ENCODE results near the gene CAPRIN2. TPM values are rescaled to one million over a fixed set of nuclear protein-coding genes. Genes with fewer than 3 reads are reported as not detected.

The CAPRIN2 gene, protein sequence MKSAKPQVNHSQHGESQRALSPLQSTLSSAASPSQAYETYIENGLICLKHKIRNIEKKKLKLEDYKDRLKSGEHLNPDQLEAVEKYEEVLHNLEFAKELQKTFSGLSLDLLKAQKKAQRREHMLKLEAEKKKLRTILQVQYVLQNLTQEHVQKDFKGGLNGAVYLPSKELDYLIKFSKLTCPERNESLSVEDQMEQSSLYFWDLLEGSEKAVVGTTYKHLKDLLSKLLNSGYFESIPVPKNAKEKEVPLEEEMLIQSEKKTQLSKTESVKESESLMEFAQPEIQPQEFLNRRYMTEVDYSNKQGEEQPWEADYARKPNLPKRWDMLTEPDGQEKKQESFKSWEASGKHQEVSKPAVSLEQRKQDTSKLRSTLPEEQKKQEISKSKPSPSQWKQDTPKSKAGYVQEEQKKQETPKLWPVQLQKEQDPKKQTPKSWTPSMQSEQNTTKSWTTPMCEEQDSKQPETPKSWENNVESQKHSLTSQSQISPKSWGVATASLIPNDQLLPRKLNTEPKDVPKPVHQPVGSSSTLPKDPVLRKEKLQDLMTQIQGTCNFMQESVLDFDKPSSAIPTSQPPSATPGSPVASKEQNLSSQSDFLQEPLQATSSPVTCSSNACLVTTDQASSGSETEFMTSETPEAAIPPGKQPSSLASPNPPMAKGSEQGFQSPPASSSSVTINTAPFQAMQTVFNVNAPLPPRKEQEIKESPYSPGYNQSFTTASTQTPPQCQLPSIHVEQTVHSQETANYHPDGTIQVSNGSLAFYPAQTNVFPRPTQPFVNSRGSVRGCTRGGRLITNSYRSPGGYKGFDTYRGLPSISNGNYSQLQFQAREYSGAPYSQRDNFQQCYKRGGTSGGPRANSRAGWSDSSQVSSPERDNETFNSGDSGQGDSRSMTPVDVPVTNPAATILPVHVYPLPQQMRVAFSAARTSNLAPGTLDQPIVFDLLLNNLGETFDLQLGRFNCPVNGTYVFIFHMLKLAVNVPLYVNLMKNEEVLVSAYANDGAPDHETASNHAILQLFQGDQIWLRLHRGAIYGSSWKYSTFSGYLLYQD
- total RNA-seq, result 10 to 100 TPM; 13.4 to 40.1 (median 29.2) TPM

DNA sequence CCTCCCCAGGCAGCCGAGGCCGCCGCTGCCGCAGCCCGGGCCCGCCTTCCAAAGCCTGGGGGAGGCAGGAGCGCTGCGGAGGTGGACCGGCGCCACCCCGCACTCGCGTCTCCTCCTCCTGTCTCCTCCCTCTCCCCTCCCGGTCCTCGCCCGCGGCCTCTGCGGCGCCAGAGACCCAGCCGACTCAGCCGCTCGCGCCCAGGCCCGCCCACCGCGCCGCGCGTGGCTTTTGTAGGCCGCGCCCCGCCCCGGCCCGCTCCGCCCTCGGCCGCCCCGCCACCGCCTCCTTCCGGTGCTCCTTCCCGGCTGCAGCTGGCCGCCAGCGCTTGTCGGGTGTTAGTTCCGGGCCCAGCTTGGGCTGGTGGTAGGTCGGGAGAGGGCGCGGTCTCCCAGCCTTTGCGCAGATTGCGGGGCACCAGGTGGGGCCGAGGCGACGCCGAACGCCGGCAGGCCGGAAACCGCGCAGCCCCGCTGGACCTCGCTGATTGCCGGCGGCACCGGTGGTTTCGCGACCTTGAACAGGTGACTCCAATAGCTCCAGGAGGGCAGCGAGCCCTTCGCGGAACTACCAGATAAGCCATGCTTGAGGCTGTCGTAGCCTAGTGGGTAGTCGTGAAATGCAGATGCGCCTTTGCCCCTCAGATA is at the start of gene CAPRIN2:
TSS of gene CAPRIN2 (minus strand) at position 202 of the 645 bp plus-strand sequence. CDS start 1,431 bp downstream, outside the sequence.
- in situ Hi-C loops (cut with MboI; ENCODE audit: low pct_unique_long_range_greater_than_20kb in 2 of 9, low sequenced_read_pairs in 9 of 9, unreplicated experiment in 9 of 9), result no loop called here

DNA sequence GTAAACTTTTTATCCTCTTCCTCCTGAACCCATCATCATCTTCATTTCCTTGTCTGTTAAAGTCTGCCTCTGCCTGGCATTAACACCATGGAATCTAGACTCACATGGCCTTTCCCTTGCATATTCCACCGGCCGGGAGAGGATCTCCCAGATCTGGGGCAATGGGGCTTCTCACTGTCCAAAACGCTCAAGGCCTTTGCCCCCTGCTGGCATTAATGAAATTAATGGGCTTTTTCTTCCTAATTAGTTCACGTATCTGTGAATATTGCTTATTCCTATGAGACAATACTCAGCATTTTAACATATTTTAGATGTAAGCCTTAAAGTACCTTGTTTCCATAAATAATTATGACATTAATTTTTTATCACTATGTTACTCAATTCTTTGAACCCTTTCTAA is 42.9 kb upstream of the CAPRIN2 start:
- Histone ChIP-seq H3K4me3 (no peak overlapping the region), H3K27ac (no peak overlapping the region), H3K4me1 (replicated peaks in 1 of 2) (no peaks in the 10 kb centered on the region)
- 43 to 100% (median 90%) methylated on average over 1 to 4 of the region's 4 CpGs; no CpG with 5 or more reads in 1 of the 10 experiments for WGBS, 10 experiments
- ATAC-seq (replicated peaks in 6 of 8), result no peak
- in situ Hi-C loops (cut with MboI; ENCODE audit: low pct_unique_long_range_greater_than_20kb in 2 of 9, low sequenced_read_pairs in 9 of 9, unreplicated experiment in 9 of 9), result no loop called here

More for the DNA sequence above, at the start of gene CAPRIN2:
- ATAC-seq (replicated peaks in 6 of 8), result peak; percentile 91 to 95 (median 94)
- 0 to 3% (median 0%) methylated on average over 1 to 15 of the region's 72 CpGs; no CpG with 5 or more reads in 6 of the 10 experiments for WGBS, 10 experiments
- peak within 1 kb of the TSS; percentile 55 to 75 (median 70) for H3K4me3 ChIP-seq
- H3K27ac ChIP-seq, result peak within 1 kb of the TSS; percentile 84 to 87
- H3K4me1 ChIP-seq (replicated peaks in 1 of 2), result peaks cover 7 to 11% of the 10 kb centered on the region in 2 donors

DNA sequence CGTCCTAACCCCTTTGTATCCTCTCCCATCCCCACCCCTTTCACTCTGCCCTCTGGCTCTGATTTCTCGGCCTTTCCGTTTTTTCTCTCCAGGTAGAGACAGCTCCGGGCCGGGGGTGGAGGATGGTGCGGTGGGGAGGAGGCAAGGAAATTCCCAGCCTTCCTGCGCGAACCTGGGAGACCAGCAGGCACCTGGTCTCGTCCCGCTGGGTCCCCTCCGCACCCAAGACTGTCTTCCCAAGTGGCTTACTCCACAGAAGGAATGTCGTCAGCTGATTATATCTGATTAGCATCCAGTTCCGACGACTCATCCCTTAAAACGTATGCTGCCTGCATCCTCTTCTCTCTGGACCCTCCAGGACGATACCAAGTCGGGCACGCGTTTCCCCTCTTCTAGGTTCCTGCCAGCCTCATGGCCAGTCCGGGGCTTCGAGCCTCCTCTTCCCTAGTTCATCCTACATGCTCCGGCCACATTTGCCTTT is 42.2 kb upstream of the CAPRIN2 start:
- Histone ChIP-seq H3K4me1 (replicated peaks in 1 of 2) (no peaks in the 10 kb centered on the region), H3K27ac (no peak overlapping the region), H3K4me3 (peak overlapping the region in 4 of 5 donors; percentile 38 to 50 (median 44))
- in situ Hi-C loops (cut with MboI; ENCODE audit: low pct_unique_long_range_greater_than_20kb in 2 of 9, low sequenced_read_pairs in 9 of 9, unreplicated experiment in 9 of 9), result no loop called here
- peak; percentile 1 to 11 (median 4) for ATAC-seq (replicated peaks in 6 of 8)
- WGBS, 10 experiments, result 0 to 90% (median 44%) methylated on average over 1 to 16 of the region's 22 CpGs; no CpG with 5 or more reads in 1 of the 10 experiments

DNA sequence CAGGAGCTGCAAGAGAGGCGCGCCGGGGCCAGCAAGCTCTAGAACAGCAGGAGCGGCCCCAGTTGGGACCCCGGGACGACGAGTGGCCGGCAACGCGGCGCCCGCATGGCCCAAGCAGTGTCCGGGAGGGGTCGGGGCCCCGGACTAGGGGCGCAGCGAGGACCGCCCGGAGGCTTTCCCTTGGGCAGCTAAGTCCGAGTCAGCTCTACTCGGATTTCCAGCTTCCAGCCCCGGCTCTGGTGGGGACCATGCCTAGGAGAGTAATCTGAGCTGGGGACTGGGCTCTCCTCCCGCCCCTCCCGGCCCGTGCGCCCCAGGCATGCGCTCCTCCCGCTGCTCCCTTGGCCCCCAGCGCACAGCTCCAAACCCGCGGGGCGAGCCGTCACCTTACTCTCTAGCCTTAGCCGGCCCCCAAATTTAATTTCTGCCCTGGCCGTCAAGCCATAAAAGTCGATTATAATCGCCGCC is 41.6 kb upstream of the CAPRIN2 start:
- WGBS, 10 experiments, result 0% methylated on average over 1 of the region's 38 CpGs; no CpG with 5 or more reads in 9 of the 10 experiments

DNA sequence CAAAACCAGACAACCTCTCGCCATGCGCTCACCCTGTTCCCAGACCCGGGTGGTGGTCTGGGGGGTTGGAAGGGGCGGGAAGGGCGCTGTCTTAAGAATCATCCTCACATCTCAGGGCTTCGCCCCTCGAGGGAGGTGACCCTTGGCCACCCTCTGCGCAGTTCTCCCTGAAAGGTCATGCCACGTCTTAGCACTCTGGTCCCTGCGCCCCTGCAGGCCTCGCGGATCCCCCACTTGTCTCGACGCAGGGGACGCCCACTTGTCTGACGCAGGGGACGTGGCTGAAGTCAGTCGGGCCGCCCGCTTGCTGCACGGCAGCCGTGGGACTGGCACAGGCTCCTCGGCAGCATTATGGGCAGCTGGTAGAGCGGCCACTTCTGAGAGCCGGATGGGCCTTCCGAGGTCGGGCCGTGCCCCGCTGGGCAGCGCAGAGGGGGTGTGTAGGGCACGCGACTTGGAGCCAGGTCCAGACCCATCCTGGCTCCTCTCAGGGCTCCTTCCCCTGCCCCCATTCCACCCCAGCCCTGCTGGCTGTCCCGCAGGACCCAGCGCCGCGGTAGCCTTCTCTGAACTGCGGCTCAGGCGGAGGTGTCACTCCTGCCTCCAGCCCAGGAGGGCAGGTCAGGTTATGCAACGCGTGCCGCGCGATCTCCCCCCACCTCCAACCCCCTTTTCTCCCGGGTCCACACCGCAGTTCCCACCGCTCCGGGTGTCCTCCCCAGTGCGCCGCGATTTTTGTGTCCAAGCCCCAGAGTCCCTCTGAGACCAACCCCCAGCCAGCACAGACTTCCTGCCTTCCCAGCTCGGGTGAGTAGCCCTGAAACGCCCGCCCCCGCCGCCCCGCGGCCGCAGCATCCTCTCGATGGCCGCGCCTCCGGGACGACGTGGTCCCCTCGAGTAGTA is 40.9 kb upstream of the CAPRIN2 start:
- Histone ChIP-seq H3K4me3 (peak overlapping the region; percentile 32 to 50 (median 39)), H3K4me1 (replicated peaks in 1 of 2) (no peaks in the 10 kb centered on the region), H3K27ac (no peak overlapping the region)
- 0% methylated on average over 3 of the region's 65 CpGs; no CpG with 5 or more reads in 9 of the 10 experiments for WGBS, 10 experiments
- in situ Hi-C loops (cut with MboI; ENCODE audit: low pct_unique_long_range_greater_than_20kb in 2 of 9, low sequenced_read_pairs in 9 of 9, unreplicated experiment in 9 of 9), result no loop called here
- ATAC-seq (replicated peaks in 6 of 8), result peak; percentile 75 to 90 (median 84)

More for the DNA sequence above, 41.6 kb upstream of the CAPRIN2 start:
- Histone ChIP-seq H3K27ac (no peak overlapping the region), H3K4me1 (replicated peaks in 1 of 2) (no peaks in the 10 kb centered on the region), H3K4me3 (peak overlapping the region; percentile 32 to 50 (median 39))
- peak; percentile 58 to 86 (median 82) for ATAC-seq (replicated peaks in 6 of 8)
- in situ Hi-C loops (cut with MboI; ENCODE audit: low pct_unique_long_range_greater_than_20kb in 2 of 9, low sequenced_read_pairs in 9 of 9, unreplicated experiment in 9 of 9), result no loop called here

DNA sequence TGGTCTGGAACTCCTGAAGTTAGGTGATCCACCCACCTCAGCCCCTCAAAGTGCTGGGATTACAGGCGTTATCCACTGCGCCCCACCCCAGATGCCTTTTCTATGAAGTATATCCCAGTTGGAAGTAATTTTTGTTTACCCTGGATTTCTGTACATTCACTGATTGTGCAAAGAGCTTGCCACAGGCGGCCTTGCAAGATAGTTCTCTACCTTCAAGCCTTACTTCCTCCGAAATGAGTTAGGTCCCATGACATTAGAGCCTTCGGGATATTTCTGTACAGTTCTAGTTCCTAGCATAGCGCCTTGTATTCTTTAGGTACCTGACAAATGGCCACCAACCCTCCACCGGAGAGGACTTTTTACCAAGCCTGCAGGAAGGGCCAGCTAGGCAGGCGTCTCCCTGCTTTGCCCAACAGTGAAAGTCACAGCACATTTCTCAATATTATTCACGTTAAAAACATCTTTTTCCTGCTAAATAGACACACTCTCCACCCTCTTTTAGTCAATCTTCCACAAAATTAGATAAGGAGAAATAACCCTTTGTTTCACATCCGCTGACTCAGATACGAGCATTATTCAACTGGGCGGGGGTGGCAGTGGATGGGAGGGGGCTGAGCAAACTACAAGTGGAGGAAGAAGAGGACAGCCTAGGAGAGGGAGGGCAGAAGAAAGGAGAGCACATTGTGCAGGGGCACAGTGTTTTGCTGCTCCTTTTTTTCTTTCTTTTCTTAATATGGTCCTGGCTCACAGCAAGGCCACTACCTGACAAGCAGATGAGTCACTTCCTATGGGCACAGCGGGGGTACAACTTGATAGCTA is 40.0 kb upstream of the CAPRIN2 start:
- no peaks in the 10 kb centered on the region for H3K4me1 ChIP-seq (replicated peaks in 1 of 2)
- peak in 6 of 8 experiments; percentile 3 to 29 (median 8) for ATAC-seq (replicated peaks in 6 of 8)
- 13 to 100% (median 76%) methylated on average over 1 to 8 of the region's 13 CpGs for WGBS, 10 experiments
- in situ Hi-C loops (cut with MboI; ENCODE audit: low pct_unique_long_range_greater_than_20kb in 2 of 9, low sequenced_read_pairs in 9 of 9, unreplicated experiment in 9 of 9), result no loop called here
- H3K4me3 ChIP-seq, result no peak overlapping the region
- no peak overlapping the region for H3K27ac ChIP-seq

DNA sequence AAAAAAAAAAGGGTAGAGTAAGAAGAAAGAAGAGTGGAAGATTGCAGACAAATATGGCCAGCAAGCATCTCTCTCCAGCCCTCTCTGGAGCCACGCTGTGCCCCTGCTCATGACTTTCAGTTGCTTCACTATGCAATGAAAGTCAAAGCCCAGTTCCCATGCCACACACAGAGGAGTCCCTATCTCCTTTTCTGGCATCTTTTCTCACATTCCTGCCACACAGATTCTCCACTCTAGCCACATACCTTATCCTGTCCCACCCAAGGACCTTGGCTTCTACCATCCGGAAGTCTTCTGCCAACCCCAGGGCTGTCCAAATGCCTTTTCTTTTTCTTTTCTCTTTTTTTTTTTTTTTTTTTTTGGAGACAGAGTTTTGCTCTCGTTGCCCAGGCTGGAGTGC is 39.3 kb upstream of the CAPRIN2 start:
- no peak for ATAC-seq (replicated peaks in 6 of 8)
- no peaks in the 10 kb centered on the region for H3K4me1 ChIP-seq (replicated peaks in 1 of 2)
- in situ Hi-C loops (cut with MboI; ENCODE audit: low pct_unique_long_range_greater_than_20kb in 2 of 9, low sequenced_read_pairs in 9 of 9, unreplicated experiment in 9 of 9), result no loop called here
- WGBS, 10 experiments, result 75 to 100% (median 93%) methylated on average over 1 to 3 of the region's 3 CpGs; no CpG with 5 or more reads in 1 of the 10 experiments
- H3K4me3 ChIP-seq, result no peak overlapping the region
- no peak overlapping the region for H3K27ac ChIP-seq

DNA sequence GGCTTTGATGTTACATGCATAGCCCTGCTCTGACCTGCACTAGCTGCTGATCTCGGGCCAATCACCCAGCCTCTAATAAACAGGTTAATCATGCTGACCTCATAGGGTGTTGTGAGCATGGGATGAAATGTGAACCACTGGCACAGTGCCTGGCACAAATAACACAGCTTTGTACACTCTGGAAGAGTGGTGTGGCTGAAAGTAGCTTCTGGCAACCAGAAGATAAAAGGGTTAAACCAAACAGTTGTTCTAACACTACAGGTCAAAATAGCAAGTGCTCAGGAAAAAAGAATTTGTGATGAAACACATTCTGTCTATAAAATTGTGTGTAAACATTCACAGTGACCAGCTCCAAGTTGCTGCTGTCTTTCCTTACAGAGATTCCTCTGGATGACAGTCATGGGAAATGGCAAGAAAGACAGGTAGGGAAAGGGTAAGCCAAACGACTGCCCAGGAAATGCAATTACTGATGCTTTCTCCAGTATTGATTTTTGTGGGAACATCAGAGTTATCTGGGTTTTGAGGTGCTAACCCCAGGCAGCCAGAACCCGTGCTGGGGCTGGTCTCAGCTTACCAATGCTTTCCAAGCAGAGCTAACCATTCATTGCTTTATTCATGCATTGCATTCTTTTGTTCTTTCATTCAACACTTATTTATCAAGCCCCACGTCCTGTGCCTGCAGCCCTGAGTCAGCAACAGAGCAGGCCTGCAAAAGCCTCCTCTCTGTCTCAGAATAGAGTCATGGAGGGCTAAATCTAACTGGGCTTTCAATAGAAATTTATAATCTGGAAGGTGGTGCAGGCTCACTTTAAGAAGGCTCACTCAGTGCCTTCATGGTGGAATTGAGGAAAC is 38.1 kb upstream of the CAPRIN2 start:
- 0 to 100% (median 21%) methylated on average over 1 to 4 of the region's 4 CpGs; no CpG with 5 or more reads in 1 of the 10 experiments for WGBS, 10 experiments
- no peak overlapping the region for H3K4me3 ChIP-seq
- in situ Hi-C loops (cut with MboI; ENCODE audit: low pct_unique_long_range_greater_than_20kb in 2 of 9, low sequenced_read_pairs in 9 of 9, unreplicated experiment in 9 of 9), result no loop called here
- H3K27ac ChIP-seq, result no peak overlapping the region
- peak in 1 of 8 experiments; percentile 3 for ATAC-seq (replicated peaks in 6 of 8)
- H3K4me1 ChIP-seq (replicated peaks in 1 of 2), result no peaks in the 10 kb centered on the region

DNA sequence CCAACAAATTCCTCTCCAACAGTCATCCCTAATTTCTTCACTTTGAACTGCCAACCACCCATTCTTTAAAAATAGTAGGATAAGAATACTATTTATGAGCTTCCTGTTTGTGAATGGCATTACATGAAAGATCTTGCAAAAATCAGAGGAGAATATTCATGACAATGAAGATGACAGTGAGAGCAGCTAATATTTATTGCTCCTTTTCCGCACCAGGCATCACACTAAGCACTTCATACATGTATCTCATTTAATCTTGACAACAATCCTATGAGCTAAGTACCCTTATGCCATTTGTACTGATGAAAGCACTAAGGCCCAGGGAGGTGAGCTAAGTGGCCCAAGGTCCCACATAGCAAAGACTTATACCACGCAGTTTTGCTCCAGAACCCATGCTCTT is 37.3 kb upstream of the CAPRIN2 start:
- ATAC-seq (replicated peaks in 6 of 8), result no peak
- WGBS, 10 experiments, result 83 to 100% (median 93%) methylated on average over 1 to 2 of the region's 2 CpGs; no CpG with 5 or more reads in 2 of the 10 experiments
- Histone ChIP-seq H3K27ac (no peak overlapping the region), H3K4me3 (no peak overlapping the region), H3K4me1 (replicated peaks in 1 of 2) (no peaks in the 10 kb centered on the region)
- in situ Hi-C loops (cut with MboI; ENCODE audit: low pct_unique_long_range_greater_than_20kb in 2 of 9, low sequenced_read_pairs in 9 of 9, unreplicated experiment in 9 of 9), result no loop called here

DNA sequence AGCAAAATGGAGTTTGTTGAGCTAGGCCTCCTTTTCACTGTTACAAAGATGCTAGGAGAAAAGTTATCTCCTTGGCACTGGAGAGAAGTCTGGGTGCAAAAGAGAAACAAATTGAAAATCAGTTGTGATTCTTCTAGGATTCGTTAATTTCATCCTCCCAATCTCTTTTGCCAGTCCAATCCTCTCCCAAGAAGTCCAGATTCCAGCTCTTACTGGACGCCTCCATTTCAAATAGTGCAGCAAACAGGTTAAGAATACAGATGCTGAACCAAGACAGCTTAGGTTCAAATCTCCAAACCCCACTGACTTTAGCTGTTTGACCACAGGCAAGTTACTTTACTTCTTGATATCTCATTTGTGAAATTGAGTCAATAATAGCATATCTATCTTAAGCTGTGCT is 34.0 kb upstream of the CAPRIN2 start:
- H3K4me1 ChIP-seq (replicated peaks in 1 of 2), result no peaks in the 10 kb centered on the region
- ATAC-seq (replicated peaks in 6 of 8), result no peak
- H3K27ac ChIP-seq, result no peak overlapping the region
- in situ Hi-C loops (cut with MboI; ENCODE audit: low pct_unique_long_range_greater_than_20kb in 2 of 9, low sequenced_read_pairs in 9 of 9, unreplicated experiment in 9 of 9), result no loop called here
- WGBS, 10 experiments, result 50 to 100% (median 75%) methylated on average over 1 to 2 of the region's 2 CpGs; no CpG with 5 or more reads in 2 of the 10 experiments
- H3K4me3 ChIP-seq, result no peak overlapping the region
